Measurements from ENCODE around the gene SEMA4D. TPM values are rescaled to one million over a fixed set of nuclear protein-coding genes. Genes with fewer than 3 reads are reported as not detected.
A peak's percentile ranks its signal among the peaks of the same experiment; 100 is the strongest.

Gene SEMA4D
- total RNA-seq, 4 donors from 2014 or later: 1.5 to 27.8 (median 11.6) TPM

GRCh38 chr9:89318123-89319014, 179.5 kb downstream of the SEMA4D start, which contains the start of gene SECISBP2:
Gene SECISBP2 (plus strand): TSS chr9:89318500. CDS start chr9:89318577, 77 bp downstream.
- no peaks in the 10 kb centered on the region for H3K36me3 ChIP-seq
- intact Hi-C loops (cut with DNase I; ENCODE audit: low total_unique reads): no loop called here
- peaks cover 7 to 14% of the 10 kb centered on the region in 2 donors for H3K4me1 ChIP-seq
- H3K27me3 ChIP-seq: no peaks in the 10 kb centered on the region
- peak within 1 kb of the TSS; percentile 58 to 83 for H3K4me3 ChIP-seq
- DNase-seq: peak; percentile 94 to 97
- TF ChIP-seq CTCF (IDR thresholded peaks at IDR 0.05) (peak; percentile 56 to 74 (median 72)), POLR2A (IDR thresholded peaks at IDR 0.05) (peak; percentile 89 to 99)
- H3K9me3 ChIP-seq: no peaks in the 10 kb centered on the region
- H3K27ac ChIP-seq: peak within 1 kb of the TSS; percentile 99 to 100

GRCh38 chr9:89317282-89317681, 180.6 kb downstream of the SEMA4D start:
- no peaks in the 10 kb centered on the region for H3K9me3 ChIP-seq
- H3K4me3 ChIP-seq: no peak overlapping the region

GRCh38 chr9:89315482-89315881, 182.4 kb downstream of the SEMA4D start:
- H3K27me3 ChIP-seq: no peaks in the 10 kb centered on the region
- no peaks in the 10 kb centered on the region for H3K9me3 ChIP-seq
- H3K4me1 ChIP-seq: peaks cover 2 to 17% of the 10 kb centered on the region in 2 donors
- H3K27ac ChIP-seq: no peak overlapping the region
- no peak for DNase-seq
- intact Hi-C loops (cut with DNase I; ENCODE audit: low total_unique reads): no loop called here
- TF ChIP-seq CTCF (IDR thresholded peaks at IDR 0.05) (no peak), POLR2A (IDR thresholded peaks at IDR 0.05) (no peak)
- no peak overlapping the region for H3K4me3 ChIP-seq
- no peaks in the 10 kb centered on the region for H3K36me3 ChIP-seq

More at GRCh38 chr9:89317282-89317681, 180.6 kb downstream of the SEMA4D start:
- H3K4me1 ChIP-seq: peaks cover 7 to 14% of the 10 kb centered on the region in 2 donors
- peak overlapping the region; percentile 99 to 100 for H3K27ac ChIP-seq
- H3K27me3 ChIP-seq: no peaks in the 10 kb centered on the region
- intact Hi-C loops (cut with DNase I; ENCODE audit: low total_unique reads): no loop called here
- H3K36me3 ChIP-seq: no peaks in the 10 kb centered on the region
- no peak for TF ChIP-seq POLR2A (IDR thresholded peaks at IDR 0.05)
- TF ChIP-seq CTCF (IDR thresholded peaks at IDR 0.05): no peak
- DNase-seq: no peak

GRCh38 chr9:89314955-89315354, 183.0 kb downstream of the SEMA4D start:
- Histone ChIP-seq H3K27me3 (no peaks in the 10 kb centered on the region), H3K4me3 (no peak overlapping the region), H3K9me3 (no peaks in the 10 kb centered on the region), H3K4me1 (peaks cover 0 to 15% of the 10 kb centered on the region in 2 donors), H3K27ac (no peak overlapping the region), H3K36me3 (no peaks in the 10 kb centered on the region)
- TF ChIP-seq POLR2A (IDR thresholded peaks at IDR 0.05) (no peak), CTCF (IDR thresholded peaks at IDR 0.05) (no peak)
- intact Hi-C loops (cut with DNase I; ENCODE audit: low total_unique reads): no loop called here
- DNase-seq: no peak

GRCh38 chr9:89313842-89314241, 184.1 kb downstream of the SEMA4D start:
- no peak for DNase-seq
- peaks cover 0 to 10% of the 10 kb centered on the region in 2 donors for H3K4me1 ChIP-seq
- H3K4me3 ChIP-seq: no peak overlapping the region
- no peak for TF ChIP-seq POLR2A (IDR thresholded peaks at IDR 0.05)
- TF ChIP-seq CTCF (IDR thresholded peaks at IDR 0.05): no peak
- H3K27me3 ChIP-seq: no peaks in the 10 kb centered on the region
- intact Hi-C loops (cut with DNase I; ENCODE audit: low total_unique reads): no loop called here
- H3K36me3 ChIP-seq: no peaks in the 10 kb centered on the region
- no peaks in the 10 kb centered on the region for H3K9me3 ChIP-seq
- H3K27ac ChIP-seq: no peak overlapping the region

Measured in uterus (tissue), 4 donors.